Measurements from ENCODE around the gene MECP2. TPM values are rescaled to one million over a fixed set of nuclear protein-coding genes. Genes with fewer than 3 reads are reported as not detected.

The MECP2 gene
- total RNA-seq, 1 donor from 2014 or later = 60.0 TPM

DNA sequence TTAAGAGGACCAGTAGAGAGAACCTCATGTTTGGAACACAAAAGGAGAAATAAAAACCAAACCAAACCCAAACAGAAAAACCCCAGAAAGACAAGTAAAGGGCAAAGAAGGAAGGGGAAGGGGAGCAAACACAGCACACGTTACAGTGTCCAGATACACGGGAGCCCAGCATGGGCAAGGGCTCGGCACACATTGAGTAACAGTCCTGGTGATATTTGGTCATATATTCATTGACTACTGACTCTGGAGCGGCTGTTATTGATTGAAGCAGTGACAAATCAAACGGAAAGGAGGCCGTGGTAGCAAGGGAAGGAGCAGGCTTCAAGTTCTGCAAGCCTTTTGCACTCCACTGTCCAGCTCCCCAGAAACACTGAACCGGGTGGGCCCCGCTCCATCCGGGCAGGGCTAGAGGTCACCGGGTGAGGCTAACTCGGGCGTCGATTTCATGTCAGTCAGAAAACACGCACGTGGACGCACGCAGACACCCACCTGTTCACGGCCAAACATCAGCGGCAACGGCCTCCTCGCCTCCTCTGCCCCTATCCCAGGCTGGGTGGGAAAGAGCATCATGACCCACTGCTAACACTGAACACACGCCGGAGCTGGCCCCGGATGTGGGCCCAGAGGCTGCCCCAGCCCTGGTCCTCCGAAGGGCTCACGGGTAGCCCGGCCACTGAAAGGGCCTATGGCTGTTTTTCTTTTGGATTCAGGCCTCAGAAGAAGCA lies 74.1 kb downstream of the MECP2 start:
- H3K4me1 Mint-ChIP-seq (ENCODE audit: unreplicated experiment) = peaks cover 7% of the 10 kb centered on the region
- no peak for DNase-seq (ENCODE audit: low spot score)
- H3K4me3 Mint-ChIP-seq (ENCODE audit: unreplicated experiment) = no peak overlapping the region
- peaks cover 2% of the 10 kb centered on the region for H3K27me3 Mint-ChIP-seq (ENCODE audit: unreplicated experiment)
- H3K9me3 Mint-ChIP-seq (ENCODE audit: unreplicated experiment) = no peaks in the 10 kb centered on the region
- H3K36me3 Mint-ChIP-seq (ENCODE audit: low read depth, unreplicated experiment) = peaks cover 8% of the 10 kb centered on the region
- no peak for TF ChIP-seq CTCF (IDR thresholded peaks at IDR 0.05; ENCODE audit: unreplicated experiment)
- H3K27ac Mint-ChIP-seq (ENCODE audit: unreplicated experiment) = peak overlapping the region; percentile 78

GRCh38 chrX:154022108-154022507 lies 75.4 kb downstream of the MECP2 start:
- H3K27me3 Mint-ChIP-seq (ENCODE audit: unreplicated experiment) = peaks cover 2% of the 10 kb centered on the region
- peaks cover 8% of the 10 kb centered on the region for H3K36me3 Mint-ChIP-seq (ENCODE audit: low read depth, unreplicated experiment)
- DNase-seq (ENCODE audit: low spot score) = no peak
- H3K4me1 Mint-ChIP-seq (ENCODE audit: unreplicated experiment) = peaks cover 7% of the 10 kb centered on the region
- no peak overlapping the region for H3K4me3 Mint-ChIP-seq (ENCODE audit: unreplicated experiment)
- no peak overlapping the region for H3K27ac Mint-ChIP-seq (ENCODE audit: unreplicated experiment)
- H3K9me3 Mint-ChIP-seq (ENCODE audit: unreplicated experiment) = no peaks in the 10 kb centered on the region
- TF ChIP-seq CTCF (IDR thresholded peaks at IDR 0.05; ENCODE audit: unreplicated experiment) = no peak

DNA sequence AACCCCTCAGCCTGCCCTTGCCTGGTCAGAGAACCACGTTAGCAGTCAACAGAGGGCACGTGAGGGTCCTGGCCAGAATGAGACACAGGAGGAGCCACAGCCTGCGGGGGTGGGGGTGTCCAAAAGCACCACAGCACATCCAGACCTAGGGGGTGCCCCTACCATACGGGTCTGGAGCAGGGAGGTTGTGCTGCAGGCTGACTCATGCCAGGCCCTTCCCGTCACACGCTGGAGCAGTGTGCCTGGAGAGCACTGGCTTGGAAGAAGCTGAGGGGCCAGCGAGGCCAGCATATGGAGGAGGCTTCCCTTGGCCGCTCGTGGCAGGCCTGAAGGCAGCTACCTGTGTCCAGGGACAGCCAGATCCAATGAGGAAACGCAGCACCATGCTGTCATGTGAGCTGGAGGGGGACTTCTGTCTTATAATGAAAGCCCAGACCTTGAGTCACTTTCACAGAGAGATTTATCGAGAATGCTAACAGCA lies 76.3 kb downstream of the MECP2 start:
- no peak for TF ChIP-seq CTCF (IDR thresholded peaks at IDR 0.05; ENCODE audit: unreplicated experiment)
- no peak for DNase-seq (ENCODE audit: low spot score)
- H3K27me3 Mint-ChIP-seq (ENCODE audit: unreplicated experiment) = peaks cover 2% of the 10 kb centered on the region
- peaks cover 8% of the 10 kb centered on the region for H3K36me3 Mint-ChIP-seq (ENCODE audit: low read depth, unreplicated experiment)
- H3K27ac Mint-ChIP-seq (ENCODE audit: unreplicated experiment) = peak overlapping the region; percentile 61
- peaks cover 7% of the 10 kb centered on the region for H3K4me1 Mint-ChIP-seq (ENCODE audit: unreplicated experiment)
- no peak overlapping the region for H3K4me3 Mint-ChIP-seq (ENCODE audit: unreplicated experiment)
- no peaks in the 10 kb centered on the region for H3K9me3 Mint-ChIP-seq (ENCODE audit: unreplicated experiment)

- Mint-ChIP-seq H3K27ac (ENCODE audit: unreplicated experiment) (peak overlapping the region; percentile 74), H3K4me3 (ENCODE audit: unreplicated experiment) (peak overlapping the region; percentile 69), H3K4me1 (ENCODE audit: unreplicated experiment) (peaks cover 10% of the 10 kb centered on the region), H3K36me3 (ENCODE audit: low read depth, unreplicated experiment) (peaks cover 10% of the 10 kb centered on the region), H3K27me3 (ENCODE audit: unreplicated experiment) (peaks cover 3% of the 10 kb centered on the region), H3K9me3 (ENCODE audit: unreplicated experiment) (no peaks in the 10 kb centered on the region)
- DNase-seq (ENCODE audit: low spot score) = no peak
- TF ChIP-seq CTCF (IDR thresholded peaks at IDR 0.05; ENCODE audit: unreplicated experiment) = no peak
Observed at GRCh38 chrX:154020536-154021115, 76.9 kb downstream of the MECP2 start.

All from endothelial cell (in vitro differentiated cells).